ENCODE results near the gene ADAT1. TPM values are rescaled to one million over a fixed set of nuclear protein-coding genes. Genes with fewer than 3 reads are reported as not detected.

The ADAT1 gene
- total RNA-seq = 59.0 and 60.9 TPM in 2 replicates

GRCh38 chr16:75622761-75623605 lies at the start of gene ADAT1:
TSS of gene ADAT1 (minus strand) at chr16:75623281. CDS start at chr16:75620799, 2,482 bp downstream.
- H3K4me3 Mint-ChIP-seq = peak within 1 kb of the TSS; percentile 90
- no peaks in the 10 kb centered on the region for H3K9me3 Mint-ChIP-seq
- peaks cover 54% of the 10 kb centered on the region for H3K4me1 Mint-ChIP-seq (ENCODE audit: low read depth)
- no peaks in the 10 kb centered on the region for H3K27me3 Mint-ChIP-seq (ENCODE audit: insufficient read depth)
- DNase-seq (ENCODE audit: low spot score) = peak; percentile 96
- peak within 1 kb of the TSS; percentile 98 for H3K27ac Mint-ChIP-seq
- intact Hi-C loops (cut with micrococcal nuclease) = loop anchor here (1.0 to 10.0 kb wide), 12 partner anchors 24 to 1567 kb away; partner anchors contain the start of genes CFDP1, GABARAPL2, KARS1 and PSMD7
- peaks cover 45% of the 10 kb centered on the region for H3K36me3 Mint-ChIP-seq (ENCODE audit: low read depth)

- Mint-ChIP-seq H3K4me1 (ENCODE audit: low read depth) (no peaks in the 10 kb centered on the region), H3K9me3 (no peaks in the 10 kb centered on the region), H3K4me3 (no peak overlapping the region), H3K36me3 (ENCODE audit: low read depth) (no peaks in the 10 kb centered on the region), H3K27ac (no peak overlapping the region), H3K27me3 (ENCODE audit: insufficient read depth) (no peaks in the 10 kb centered on the region)
- DNase-seq (ENCODE audit: low spot score) = no peak
- intact Hi-C loops (cut with micrococcal nuclease) = no loop called here
These were observed 44.4 kb upstream of the ADAT1 start for GRCh38 chr16:75667503-75667902.

GRCh38 chr16:75660726-75661302 lies 37.7 kb upstream of the ADAT1 start:
- Mint-ChIP-seq H3K4me1 (ENCODE audit: low read depth) (peaks cover 15% of the 10 kb centered on the region), H3K27ac (no peak overlapping the region), H3K36me3 (ENCODE audit: low read depth) (peaks cover 23% of the 10 kb centered on the region), H3K27me3 (ENCODE audit: insufficient read depth) (no peaks in the 10 kb centered on the region), H3K9me3 (no peaks in the 10 kb centered on the region), H3K4me3 (no peak overlapping the region)
- intact Hi-C loops (cut with micrococcal nuclease) = no loop called here
- DNase-seq (ENCODE audit: low spot score) = no peak

- intact Hi-C loops (cut with micrococcal nuclease) = no loop called here
- no peaks in the 10 kb centered on the region for H3K9me3 Mint-ChIP-seq
- peaks cover 15% of the 10 kb centered on the region for H3K4me1 Mint-ChIP-seq (ENCODE audit: low read depth)
- no peaks in the 10 kb centered on the region for H3K27me3 Mint-ChIP-seq (ENCODE audit: insufficient read depth)
- no peak for DNase-seq (ENCODE audit: low spot score)
- H3K36me3 Mint-ChIP-seq (ENCODE audit: low read depth) = peaks cover 25% of the 10 kb centered on the region
- H3K4me3 Mint-ChIP-seq = no peak overlapping the region
- H3K27ac Mint-ChIP-seq = no peak overlapping the region
These were observed 37.2 kb upstream of the ADAT1 start for GRCh38 chr16:75660321-75660720.

- H3K4me1 Mint-ChIP-seq (ENCODE audit: low read depth) = peaks cover 28% of the 10 kb centered on the region
- intact Hi-C loops (cut with micrococcal nuclease) = no loop called here
- no peak for DNase-seq (ENCODE audit: low spot score)
- no peaks in the 10 kb centered on the region for H3K27me3 Mint-ChIP-seq (ENCODE audit: insufficient read depth)
- H3K27ac Mint-ChIP-seq = no peak overlapping the region
- no peaks in the 10 kb centered on the region for H3K9me3 Mint-ChIP-seq
- no peak overlapping the region for H3K4me3 Mint-ChIP-seq
- peaks cover 35% of the 10 kb centered on the region for H3K36me3 Mint-ChIP-seq (ENCODE audit: low read depth)
These were observed 35.1 kb upstream of the ADAT1 start for GRCh38 chr16:75658175-75658574.

- intact Hi-C loops (cut with micrococcal nuclease) = no loop called here
- Mint-ChIP-seq H3K36me3 (ENCODE audit: low read depth) (peaks cover 49% of the 10 kb centered on the region), H3K27ac (peak overlapping the region; percentile 18), H3K27me3 (ENCODE audit: insufficient read depth) (no peaks in the 10 kb centered on the region), H3K4me1 (ENCODE audit: low read depth) (peaks cover 65% of the 10 kb centered on the region), H3K9me3 (no peaks in the 10 kb centered on the region), H3K4me3 (no peak overlapping the region)
- DNase-seq (ENCODE audit: low spot score) = no peak
These were observed 30.8 kb upstream of the ADAT1 start for GRCh38 chr16:75653922-75654321.

- Mint-ChIP-seq H3K27ac (peak overlapping the region; percentile 97), H3K4me1 (ENCODE audit: low read depth) (peaks cover 61% of the 10 kb centered on the region), H3K36me3 (ENCODE audit: low read depth) (peaks cover 44% of the 10 kb centered on the region), H3K4me3 (peak overlapping the region; percentile 96), H3K27me3 (ENCODE audit: insufficient read depth) (no peaks in the 10 kb centered on the region), H3K9me3 (no peaks in the 10 kb centered on the region)
- peak; percentile 79 for DNase-seq (ENCODE audit: low spot score)
- intact Hi-C loops (cut with micrococcal nuclease) = loop anchor here (1.0 to 10.0 kb wide), 6 partner anchors 116 to 1564 kb away; partner anchors contain the start of genes GLG1 and PSMD7
These were observed 25.4 kb upstream of the ADAT1 start for GRCh38 chr16:75648265-75649076.

- no peaks in the 10 kb centered on the region for H3K9me3 Mint-ChIP-seq
- intact Hi-C loops (cut with micrococcal nuclease) = loop anchor here (1.0 to 10.0 kb wide), 13 partner anchors 24 to 1565 kb away; partner anchors contain the start of genes ADAT1, CFDP1, GABARAPL2 and GLG1
- H3K4me1 Mint-ChIP-seq (ENCODE audit: low read depth) = peaks cover 58% of the 10 kb centered on the region
- peak within 1 kb of the TSS; percentile 97 for H3K27ac Mint-ChIP-seq
- no peaks in the 10 kb centered on the region for H3K27me3 Mint-ChIP-seq (ENCODE audit: insufficient read depth)
- peak; percentile 96 for DNase-seq (ENCODE audit: low spot score)
- peaks cover 46% of the 10 kb centered on the region for H3K36me3 Mint-ChIP-seq (ENCODE audit: low read depth)
- peak within 1 kb of the TSS; percentile 96 for H3K4me3 Mint-ChIP-seq
These were observed 24.6 kb upstream of the ADAT1 start, which contains the start of the genes KARS1 and TERF2IP for GRCh38 chr16:75647492-75648264. TSS of gene KARS1 (minus strand) at chr16:75647665. CDS start at chr16:75647639, 26 bp downstream. TSS of gene TERF2IP (plus strand) at chr16:75647773. CDS start at chr16:75647883, 110 bp downstream.

GRCh38 chr16:75647112-75647491 lies 24.0 kb upstream of the ADAT1 start:
- Mint-ChIP-seq H3K4me3 (peak overlapping the region; percentile 96), H3K27ac (peak overlapping the region; percentile 97), H3K9me3 (no peaks in the 10 kb centered on the region), H3K36me3 (ENCODE audit: low read depth) (peaks cover 48% of the 10 kb centered on the region), H3K4me1 (ENCODE audit: low read depth) (peaks cover 52% of the 10 kb centered on the region), H3K27me3 (ENCODE audit: insufficient read depth) (no peaks in the 10 kb centered on the region)
- intact Hi-C loops (cut with micrococcal nuclease) = loop anchor here (1.0 to 10.0 kb wide), 12 partner anchors 24 to 1565 kb away; partner anchors contain the start of genes ADAT1, CFDP1, GABARAPL2 and GLG1
- no peak for DNase-seq (ENCODE audit: low spot score)

- peak overlapping the region; percentile 96 for H3K4me3 Mint-ChIP-seq
- DNase-seq (ENCODE audit: low spot score) = no peak
- H3K27me3 Mint-ChIP-seq (ENCODE audit: insufficient read depth) = no peaks in the 10 kb centered on the region
- H3K4me1 Mint-ChIP-seq (ENCODE audit: low read depth) = peaks cover 26% of the 10 kb centered on the region
- intact Hi-C loops (cut with micrococcal nuclease) = loop anchor here (5.0 to 10.0 kb wide), 4 partner anchors 1040 to 1568 kb away; partner anchors contain the start of genes GLG1 and PSMD7
- no peaks in the 10 kb centered on the region for H3K9me3 Mint-ChIP-seq
- H3K36me3 Mint-ChIP-seq (ENCODE audit: low read depth) = peaks cover 54% of the 10 kb centered on the region
- H3K27ac Mint-ChIP-seq = peak overlapping the region; percentile 68
These were observed 21.3 kb upstream of the ADAT1 start for GRCh38 chr16:75644240-75645012.

GRCh38 chr16:75640598-75640997 lies 17.5 kb upstream of the ADAT1 start:
- no peak overlapping the region for H3K27ac Mint-ChIP-seq
- intact Hi-C loops (cut with micrococcal nuclease) = loop anchor here (10.0 kb wide), 1 partner anchor 1036 kb away; the partner anchor contains the start of gene GLG1
- H3K27me3 Mint-ChIP-seq (ENCODE audit: insufficient read depth) = no peaks in the 10 kb centered on the region
- H3K4me1 Mint-ChIP-seq (ENCODE audit: low read depth) = peaks cover 31% of the 10 kb centered on the region
- H3K4me3 Mint-ChIP-seq = no peak overlapping the region
- H3K36me3 Mint-ChIP-seq (ENCODE audit: low read depth) = peaks cover 59% of the 10 kb centered on the region
- no peaks in the 10 kb centered on the region for H3K9me3 Mint-ChIP-seq
- DNase-seq (ENCODE audit: low spot score) = no peak
